A549 treated with AZD2906 at 1 μM for 4 hours (cell line): Measurements from ENCODE around the gene OR2G6. TPM values are rescaled to one million over a fixed set of nuclear protein-coding genes. Genes with fewer than 3 reads are reported as not detected.

ENCODE experiments used
- total RNA-seq: library from RNA; stranded (reverse); fragments of 200-300 nt; extraction: Qiagen RNA extraction; gene quantifications from 5 replicates; pipeline ENCODE4 v1.2.3, GENCODE V29; 2022

Gene OR2G6
- total RNA-seq, result not detected in 5 replicates

GRCh38 chr1:248507773-248508172, at the start of gene OR2G6:
TSS of gene OR2G6 (plus strand) at chr1:248508073. CDS start at chr1:248521647, 13,574 bp downstream.

GRCh38 chr1:248473051-248473450, 34.8 kb upstream of the OR2G6 start, which contains the start of gene OR2T3:
TSS of gene OR2T3 (plus strand) at chr1:248473351. CDS start at chr1:248473351, 0 bp downstream.

DNA sequence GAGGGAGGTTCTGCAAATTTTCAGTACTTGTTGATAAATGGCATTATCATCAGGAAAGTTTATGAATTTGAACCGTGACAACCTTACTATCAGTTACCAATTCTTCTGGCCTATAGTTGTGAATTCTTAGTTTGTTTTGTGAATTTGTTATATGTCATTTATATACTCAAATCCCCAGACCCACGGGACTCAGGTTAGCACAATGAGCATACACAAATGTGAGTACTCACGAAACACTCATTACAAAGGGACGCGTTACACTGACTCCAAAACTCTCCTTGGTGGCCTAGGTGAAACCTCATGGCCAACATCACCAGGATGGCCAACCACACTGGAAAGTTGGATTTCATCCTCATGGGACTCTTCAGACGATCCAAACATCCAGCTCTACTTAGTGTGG, 19.6 kb upstream of the OR2G6 start, which contains the start of gene OR2T5:
Gene OR2T5 (plus strand): TSS at position 301 of the 400 bp plus-strand sequence. CDS start 0 bp downstream, at position 301.

GRCh38 chr1:248562672-248563071, 54.8 kb downstream of the OR2G6 start, which contains the start of gene OR2T29:
TSS of gene OR2T29 (minus strand) at chr1:248562772. CDS start at chr1:248559491, 3,281 bp downstream.

GRCh38 chr1:248574657-248575056, 66.8 kb downstream of the OR2G6 start, which contains the start of gene OR2T34:
TSS of gene OR2T34 (minus strand) at chr1:248574757. CDS start at chr1:248574757, 0 bp downstream.

Other genes starting within 250 kb of the OR2G6 start
- not detected in 5 replicates for gene OR2T33, start 230.1 kb upstream of the OR2G6 start, total RNA-seq
- not detected in 5 replicates for gene OR2T12, start 204.6 kb upstream of the OR2G6 start, total RNA-seq
- gene OR2M7, start 183.5 kb upstream of the OR2G6 start, total RNA-seq, result not detected in 5 replicates
- gene OR14C36, start 159.3 kb upstream of the OR2G6 start, total RNA-seq, result not detected in 5 replicates
- not detected in 5 replicates for gene OR2T4, start 146.4 kb upstream of the OR2G6 start, total RNA-seq
- gene OR2T6, start 132.3 kb upstream of the OR2G6 start, total RNA-seq, result not detected in 5 replicates
- not detected in 5 replicates for gene OR2T1, start 105.0 kb upstream of the OR2G6 start, total RNA-seq
- gene OR2T2, start 62.4 kb upstream of the OR2G6 start, total RNA-seq, result not detected in 5 replicates
- not detected in 5 replicates for gene OR2T3, start 34.7 kb upstream of the OR2G6 start, total RNA-seq
- not detected in 5 replicates for gene OR2T5, start 19.5 kb upstream of the OR2G6 start, total RNA-seq
- not detected in 5 replicates for gene OR2T29, start 54.7 kb downstream of the OR2G6 start, total RNA-seq
- gene OR2T34, start 66.7 kb downstream of the OR2G6 start, total RNA-seq, result not detected in 5 replicates
- not detected in 5 replicates for gene OR2T10, start 89.6 kb downstream of the OR2G6 start, total RNA-seq
- not detected in 5 replicates for gene OR2T11, start 127.0 kb downstream of the OR2G6 start, total RNA-seq
- gene OR2T35, start 137.2 kb downstream of the OR2G6 start, total RNA-seq, result not detected in 5 replicates
- not detected in 5 replicates for gene OR2T27, start 147.5 kb downstream of the OR2G6 start, total RNA-seq
- not detected in 5 replicates for gene OR14I1, start 194.7 kb downstream of the OR2G6 start, total RNA-seq
- gene LYPD8, start 247.7 kb downstream of the OR2G6 start, total RNA-seq, result 0.07 to 0.22 TPM (median 0.10 TPM) in 5 replicates